Measurements from ENCODE around the gene TRIM22.
"Not testable (repeated sequence)": the region's sequence is repeated elsewhere in the genome, so short reads cannot be mapped to it uniquely, and the experiment has no call there.

The TRIM22 gene, protein sequence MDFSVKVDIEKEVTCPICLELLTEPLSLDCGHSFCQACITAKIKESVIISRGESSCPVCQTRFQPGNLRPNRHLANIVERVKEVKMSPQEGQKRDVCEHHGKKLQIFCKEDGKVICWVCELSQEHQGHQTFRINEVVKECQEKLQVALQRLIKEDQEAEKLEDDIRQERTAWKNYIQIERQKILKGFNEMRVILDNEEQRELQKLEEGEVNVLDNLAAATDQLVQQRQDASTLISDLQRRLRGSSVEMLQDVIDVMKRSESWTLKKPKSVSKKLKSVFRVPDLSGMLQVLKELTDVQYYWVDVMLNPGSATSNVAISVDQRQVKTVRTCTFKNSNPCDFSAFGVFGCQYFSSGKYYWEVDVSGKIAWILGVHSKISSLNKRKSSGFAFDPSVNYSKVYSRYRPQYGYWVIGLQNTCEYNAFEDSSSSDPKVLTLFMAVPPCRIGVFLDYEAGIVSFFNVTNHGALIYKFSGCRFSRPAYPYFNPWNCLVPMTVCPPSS

DNA sequence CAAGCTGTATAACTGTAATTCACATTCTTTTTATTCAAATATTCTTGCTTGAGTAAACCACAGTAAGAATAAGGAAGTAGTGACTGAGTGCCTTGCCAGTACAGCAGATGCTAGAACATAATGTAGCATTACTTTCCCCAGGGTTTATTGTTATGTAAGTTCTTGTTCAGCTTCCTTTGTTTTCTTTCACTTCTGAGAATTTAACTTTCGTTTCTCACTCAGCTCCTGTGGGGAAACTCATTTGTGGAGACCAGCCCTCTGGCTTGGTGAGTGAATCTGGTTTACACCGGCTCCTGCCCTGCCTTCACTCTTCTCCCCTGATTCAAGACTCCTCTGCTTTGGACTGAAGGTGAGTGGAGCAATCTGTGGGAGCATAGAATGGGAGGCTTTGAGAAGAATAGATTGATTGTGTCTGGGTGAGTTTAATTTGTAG, at the start of gene TRIM22:
Gene TRIM22 (plus strand): TSS at position 240 of the 433 bp plus-strand sequence. CDS start 6,443 bp downstream, outside the sequence.
- DNase-seq (ENCODE audit: low read depth): peak; percentile 31

DNA sequence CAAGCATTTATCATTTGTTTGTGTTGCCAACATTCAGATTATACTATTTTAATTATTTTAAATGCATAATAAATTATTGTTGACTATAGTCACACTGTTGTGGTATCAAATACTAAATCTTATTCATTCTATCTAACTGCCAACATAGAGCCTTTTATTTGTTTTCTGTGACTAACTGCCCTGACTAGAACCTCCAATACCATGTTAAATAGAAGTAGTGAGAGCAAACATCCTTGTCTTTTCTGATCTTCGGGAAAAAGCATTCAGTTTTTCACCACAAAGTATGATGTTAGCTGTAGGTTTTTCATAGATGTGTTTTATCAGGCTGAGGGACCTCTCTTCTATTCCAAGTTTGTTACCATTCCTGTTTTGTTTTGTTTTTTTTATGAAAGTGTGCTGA, 49.6 kb upstream of the TRIM22 start:
- no peak for DNase-seq (ENCODE audit: low read depth)

DNA sequence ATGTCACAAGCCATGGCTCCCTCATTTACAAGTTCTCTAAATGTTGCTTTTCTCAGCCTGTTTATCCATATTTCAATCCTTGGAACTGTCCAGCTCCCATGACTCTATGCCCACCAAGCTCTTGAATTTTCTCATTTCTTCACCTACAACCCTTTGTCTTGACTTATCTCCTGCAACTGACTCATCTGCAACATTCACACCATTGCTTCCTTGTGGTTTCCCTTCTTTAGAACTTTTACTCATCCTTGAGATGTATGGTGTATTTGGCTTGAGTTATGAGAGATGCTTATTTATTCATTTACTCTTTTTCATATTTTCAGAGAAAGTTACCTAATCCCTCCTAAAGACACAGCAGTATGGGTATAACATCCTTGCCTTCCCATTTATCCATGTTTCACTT, 46.0 kb upstream of the TRIM22 start:
- no peak for DNase-seq (ENCODE audit: low read depth)

DNA sequence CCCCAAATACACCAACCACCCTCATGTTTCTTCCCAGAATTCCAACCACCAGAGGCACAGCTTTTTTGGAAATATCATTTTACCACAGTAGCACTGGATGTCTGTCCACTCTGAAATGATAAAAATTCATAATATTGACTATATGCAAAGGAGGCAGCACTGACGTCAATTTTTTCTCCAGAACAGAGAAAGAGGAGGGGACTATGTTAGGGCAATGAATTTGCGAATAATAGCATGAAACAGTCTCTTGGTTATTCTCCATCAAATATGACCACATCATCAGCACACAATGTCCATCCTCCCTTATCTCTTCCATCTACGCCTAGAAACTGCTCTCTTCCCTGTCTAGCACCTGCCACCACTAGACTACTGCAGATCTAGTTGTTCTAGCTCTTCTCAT, 43.5 kb upstream of the TRIM22 start:
- no peak for DNase-seq (ENCODE audit: low read depth)

DNA sequence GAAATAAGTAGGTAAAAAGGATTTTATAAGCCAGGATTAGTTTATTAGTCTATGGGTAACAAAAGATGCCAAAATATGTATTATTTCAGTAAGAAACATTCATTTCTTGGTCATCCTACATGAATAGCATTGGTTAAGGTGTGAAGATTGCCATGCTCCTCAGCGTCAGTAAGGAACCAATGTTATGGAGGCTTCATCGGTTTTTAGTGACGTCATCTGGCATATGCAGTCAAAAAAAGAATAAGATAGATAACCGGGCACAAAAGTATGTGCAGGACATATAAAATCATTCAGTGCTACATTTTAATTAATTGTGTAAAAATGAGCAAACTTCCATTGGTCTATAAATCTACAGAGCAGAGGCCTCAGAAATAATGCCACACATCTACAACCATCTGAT, 34.1 kb upstream of the TRIM22 start:
- DNase-seq (ENCODE audit: low read depth): no peak

DNA sequence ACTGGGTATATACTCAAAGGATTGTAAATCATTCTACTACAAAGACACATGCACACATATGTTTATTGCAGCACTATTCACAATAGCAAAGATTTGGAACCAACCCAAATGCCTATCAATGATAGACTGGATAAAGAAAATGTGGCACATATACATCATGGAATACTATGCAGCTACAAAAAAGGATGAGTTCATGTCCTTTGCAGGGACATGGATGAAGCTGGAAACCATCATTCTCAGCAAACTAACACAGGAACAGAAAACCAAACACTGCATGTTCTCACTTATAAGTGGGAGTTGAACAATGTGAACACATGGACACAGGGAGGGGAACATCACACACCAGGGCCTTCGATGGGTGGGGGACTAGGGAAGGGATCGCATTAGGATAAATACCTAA, 32.6 kb upstream of the TRIM22 start:
- DNase-seq (ENCODE audit: low read depth): not testable (repeated sequence)

DNA sequence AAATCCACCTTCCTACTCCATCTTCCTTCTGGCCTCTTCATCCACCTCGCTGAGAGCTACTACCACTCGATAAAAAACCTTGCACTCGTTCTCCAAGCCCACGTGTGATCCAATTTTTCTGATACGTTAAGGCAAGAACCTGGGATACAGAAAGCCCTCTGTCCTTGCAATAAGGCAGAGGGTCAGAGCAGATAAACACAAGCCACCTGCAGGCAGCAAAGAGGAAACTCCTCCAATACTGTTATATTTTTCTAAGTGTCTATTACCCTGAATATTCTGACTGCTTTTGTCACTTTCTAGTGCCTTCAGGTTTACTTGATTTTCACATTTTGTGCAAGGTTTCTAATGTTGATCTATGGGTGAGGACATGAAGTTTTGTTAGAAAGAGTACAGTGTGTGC, 31.3 kb upstream of the TRIM22 start:
- DNase-seq (ENCODE audit: low read depth): no peak

DNA sequence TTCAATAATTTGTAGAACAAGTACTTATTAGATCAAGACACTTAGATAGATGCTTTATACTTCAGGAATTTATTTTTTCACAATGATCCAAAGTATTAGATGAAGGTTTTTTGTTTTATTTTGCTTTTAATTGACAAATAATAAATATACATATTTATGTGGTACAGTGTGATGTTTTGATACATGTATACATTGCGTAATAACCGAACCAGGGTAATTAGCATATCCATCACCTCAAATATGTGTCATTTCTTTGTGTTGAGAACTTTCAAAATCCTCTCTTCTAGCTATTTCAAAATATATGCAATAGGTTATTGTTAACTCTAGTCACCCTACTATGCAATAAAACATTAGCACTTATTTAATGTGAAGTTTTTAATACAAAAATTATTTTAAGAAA, 26.1 kb upstream of the TRIM22 start:
- DNase-seq (ENCODE audit: low read depth): no peak

DNA sequence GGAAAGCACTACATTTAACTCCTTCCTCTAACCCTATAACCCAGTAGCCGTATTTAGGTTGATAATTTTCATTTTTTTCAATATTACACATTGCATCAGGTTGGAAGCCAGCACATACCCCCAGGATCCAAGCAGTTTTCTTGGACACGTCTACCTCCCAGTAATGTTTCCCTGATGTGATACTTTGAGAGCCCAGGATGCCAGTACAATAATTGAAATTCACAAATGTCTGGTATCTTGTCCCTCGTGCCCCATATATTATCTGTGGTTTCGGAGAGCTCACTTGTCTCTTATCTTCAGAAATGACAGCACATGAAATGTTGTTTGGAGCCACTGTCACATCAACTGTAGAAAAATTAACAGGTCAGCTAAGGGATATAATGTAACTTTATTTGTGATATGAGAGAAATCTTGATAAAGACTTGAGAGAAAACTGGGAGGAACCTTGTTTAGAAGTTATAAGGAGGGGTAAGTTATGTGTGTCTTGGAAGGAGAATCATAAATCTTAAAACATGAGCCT, 24.5 kb upstream of the TRIM22 start:
- no peak for DNase-seq (ENCODE audit: low read depth)

DNA sequence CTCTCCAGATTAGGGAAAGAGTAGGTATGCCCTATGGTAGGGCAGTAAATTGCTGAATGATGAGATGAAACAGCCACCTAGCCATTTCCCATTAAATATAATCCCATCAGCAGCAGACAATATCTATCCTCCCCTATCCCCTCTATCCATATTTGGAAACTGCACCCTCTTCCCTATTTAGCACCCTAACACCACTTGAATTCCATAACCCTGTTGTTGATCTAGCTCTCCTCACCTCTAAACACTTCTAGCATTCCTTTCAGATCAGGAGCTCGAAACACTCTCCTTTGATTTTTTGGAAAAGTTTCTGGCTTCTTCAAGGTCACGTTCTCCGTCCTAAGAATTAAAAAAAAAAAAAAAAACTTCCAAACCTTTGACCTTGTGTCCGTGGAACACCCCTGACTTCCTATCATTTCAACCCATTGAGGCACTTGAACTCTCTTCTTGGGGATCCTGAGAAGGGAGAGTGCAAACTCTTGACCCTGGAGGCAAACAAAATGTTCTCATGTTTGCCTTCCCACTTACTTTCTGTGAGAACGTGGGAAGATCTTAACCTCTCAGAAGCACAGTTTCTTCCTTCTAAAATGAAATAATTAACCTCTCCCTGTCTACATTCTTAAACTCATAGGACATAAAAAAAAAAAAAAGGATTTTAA, 23.7 kb upstream of the TRIM22 start:
- no peak for DNase-seq (ENCODE audit: low read depth)

DNA sequence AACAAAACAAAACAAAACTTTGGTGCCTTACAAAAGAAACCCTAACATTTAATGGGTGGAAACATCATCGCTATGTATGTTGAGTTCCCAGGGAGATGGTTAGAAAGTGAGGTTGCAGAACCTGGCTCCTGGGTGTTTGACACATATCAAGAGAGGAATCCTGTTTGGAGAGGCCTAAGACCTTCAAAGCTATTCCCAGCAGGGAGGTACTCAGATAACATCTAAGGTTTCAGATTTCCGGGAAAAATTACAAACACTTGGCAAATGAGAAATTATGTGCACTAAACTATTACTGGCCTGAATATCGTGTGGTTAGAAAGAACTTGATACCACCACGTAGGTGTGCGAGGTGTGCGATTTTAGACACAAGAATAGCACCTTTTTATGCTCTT, 23.2 kb upstream of the TRIM22 start:
- no peak for DNase-seq (ENCODE audit: low read depth)

DNA sequence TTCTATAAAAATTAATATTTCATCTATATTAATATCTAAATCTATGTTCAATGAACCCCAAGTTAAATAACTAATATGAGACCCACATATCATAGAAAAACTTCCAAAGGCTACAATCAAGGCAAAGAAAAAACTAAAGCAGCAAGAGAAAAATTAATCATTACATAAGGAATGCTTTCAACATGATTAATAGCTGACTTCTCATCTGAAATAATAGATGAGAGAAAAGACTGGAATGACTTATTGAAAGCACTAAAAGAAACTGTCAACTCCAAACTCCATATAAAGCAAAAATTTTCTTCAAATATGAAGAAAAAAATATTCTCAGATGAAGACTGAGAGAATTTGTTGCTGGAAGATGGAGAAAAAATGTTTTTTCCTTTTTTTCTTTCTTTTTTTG, 17.8 kb upstream of the TRIM22 start:
- DNase-seq (ENCODE audit: low read depth): no peak

DNA sequence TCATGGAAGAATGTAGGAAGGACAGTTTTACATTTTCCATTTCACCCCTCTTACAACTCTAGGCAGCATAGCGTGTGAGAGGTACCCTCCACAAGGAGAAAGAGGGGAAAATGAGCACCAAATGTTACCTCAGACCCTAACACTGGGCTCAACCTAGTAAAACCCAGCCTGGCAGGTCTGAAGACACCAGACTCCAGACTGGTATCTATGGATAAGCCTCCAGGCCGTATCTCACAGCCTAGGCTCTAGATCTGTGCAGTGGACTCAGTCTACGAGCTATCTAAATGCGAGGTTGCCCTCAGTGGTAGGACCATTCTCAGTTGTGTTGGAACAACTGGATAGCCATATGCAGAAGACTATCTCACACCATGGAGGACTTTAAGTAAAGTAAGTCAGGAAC, 15.2 kb upstream of the TRIM22 start:
- DNase-seq (ENCODE audit: low read depth): no peak

DNA sequence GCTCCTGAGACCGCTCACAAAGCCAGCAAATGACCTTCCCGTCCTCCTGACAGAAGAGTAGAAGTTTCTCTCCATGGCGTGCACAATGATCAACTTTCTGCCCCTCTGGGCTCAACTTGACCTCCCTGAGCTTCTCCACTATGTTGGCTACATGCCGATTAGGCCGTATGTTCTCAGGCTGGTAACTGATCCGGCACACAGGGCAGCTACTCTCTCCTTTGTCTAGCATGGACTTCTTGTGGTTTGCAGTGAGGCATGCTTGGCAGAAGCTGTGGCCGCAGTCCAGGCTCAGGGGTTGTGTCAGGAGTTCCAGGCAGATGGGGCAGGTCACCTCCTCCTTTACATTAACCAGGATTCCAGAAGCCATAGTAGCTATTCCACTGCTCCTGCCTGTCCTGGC, 9.8 kb upstream of the TRIM22 start:
- DNase-seq (ENCODE audit: low read depth): no peak

DNA sequence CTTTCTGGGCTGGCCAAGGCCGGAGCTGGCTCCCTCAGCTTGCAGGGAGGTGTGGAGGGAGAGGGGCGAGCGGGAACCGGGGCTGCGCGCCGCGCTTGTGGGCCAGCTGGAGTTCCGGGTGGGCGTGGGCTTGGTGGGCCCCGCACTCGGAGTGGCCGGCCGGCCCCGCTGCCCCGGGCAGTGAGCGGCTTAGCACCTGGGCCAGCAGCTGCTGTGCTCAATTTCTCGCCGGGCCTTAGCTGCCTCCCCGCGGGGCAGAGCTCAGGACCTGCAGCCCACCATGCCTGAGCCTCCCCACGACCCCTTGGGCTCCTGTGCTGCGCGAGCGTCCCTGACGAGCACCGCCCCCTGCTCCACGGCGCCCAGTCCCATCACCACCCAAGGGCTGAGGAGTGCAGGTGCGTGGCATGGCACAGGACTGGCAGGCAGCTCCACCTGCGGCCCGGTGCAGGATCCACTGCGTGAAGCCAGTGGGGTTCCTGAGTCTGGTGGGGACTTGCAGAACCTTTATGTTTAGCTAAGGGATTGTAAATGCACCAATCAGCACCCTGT, 6.6 kb upstream of the TRIM22 start:
- not testable (repeated sequence) for DNase-seq (ENCODE audit: low read depth)

DNA sequence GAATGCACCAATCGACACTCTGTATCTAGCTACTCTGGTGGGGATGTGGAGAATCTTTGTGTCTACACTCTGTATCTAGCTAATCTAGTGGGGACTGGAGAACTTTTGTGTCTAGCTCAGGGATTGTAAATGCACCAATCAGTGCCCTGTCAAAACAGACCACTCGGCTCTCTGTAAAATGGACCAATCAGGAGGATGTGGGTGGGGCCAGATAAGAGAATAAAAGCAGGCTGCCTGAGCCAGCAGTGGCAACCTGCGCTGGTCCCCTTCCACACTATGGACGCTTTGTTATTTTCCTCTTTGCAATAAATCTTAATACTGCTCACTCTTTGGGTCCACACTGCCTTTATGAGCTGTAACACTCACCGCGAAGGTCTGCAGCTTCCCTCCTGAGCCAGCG, 6.0 kb upstream of the TRIM22 start:
- peak; percentile 12 for DNase-seq (ENCODE audit: low read depth)

DNA sequence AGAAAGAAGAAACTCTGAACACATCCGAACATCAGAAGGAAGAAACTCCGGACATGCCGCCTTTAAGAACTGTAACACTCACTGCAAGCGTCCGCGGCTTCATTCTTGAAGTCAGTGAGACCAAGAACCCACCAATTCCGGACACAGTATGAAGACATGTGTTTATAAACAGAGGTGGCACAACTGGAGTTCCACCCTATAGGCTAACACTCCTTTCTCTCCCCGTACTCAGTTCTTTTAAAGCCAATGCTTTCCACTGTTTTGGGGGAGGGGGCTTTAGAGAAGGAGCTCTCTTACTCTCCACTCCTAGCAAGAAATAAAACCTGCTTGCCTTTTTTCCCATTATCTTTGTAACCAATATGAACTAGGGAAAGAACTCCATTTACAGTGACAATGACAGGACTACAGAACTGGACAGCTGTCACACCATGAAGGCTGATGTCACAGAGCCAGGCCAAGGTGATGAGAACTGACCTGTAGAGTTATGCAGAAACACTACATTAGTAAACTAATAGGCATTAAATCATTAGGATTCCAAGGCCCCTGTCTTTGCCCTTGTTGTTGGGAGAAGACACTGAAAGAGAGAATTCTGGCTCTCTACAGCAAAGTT, 5.4 kb upstream of the TRIM22 start:
- no peak for DNase-seq (ENCODE audit: low read depth)

DNA sequence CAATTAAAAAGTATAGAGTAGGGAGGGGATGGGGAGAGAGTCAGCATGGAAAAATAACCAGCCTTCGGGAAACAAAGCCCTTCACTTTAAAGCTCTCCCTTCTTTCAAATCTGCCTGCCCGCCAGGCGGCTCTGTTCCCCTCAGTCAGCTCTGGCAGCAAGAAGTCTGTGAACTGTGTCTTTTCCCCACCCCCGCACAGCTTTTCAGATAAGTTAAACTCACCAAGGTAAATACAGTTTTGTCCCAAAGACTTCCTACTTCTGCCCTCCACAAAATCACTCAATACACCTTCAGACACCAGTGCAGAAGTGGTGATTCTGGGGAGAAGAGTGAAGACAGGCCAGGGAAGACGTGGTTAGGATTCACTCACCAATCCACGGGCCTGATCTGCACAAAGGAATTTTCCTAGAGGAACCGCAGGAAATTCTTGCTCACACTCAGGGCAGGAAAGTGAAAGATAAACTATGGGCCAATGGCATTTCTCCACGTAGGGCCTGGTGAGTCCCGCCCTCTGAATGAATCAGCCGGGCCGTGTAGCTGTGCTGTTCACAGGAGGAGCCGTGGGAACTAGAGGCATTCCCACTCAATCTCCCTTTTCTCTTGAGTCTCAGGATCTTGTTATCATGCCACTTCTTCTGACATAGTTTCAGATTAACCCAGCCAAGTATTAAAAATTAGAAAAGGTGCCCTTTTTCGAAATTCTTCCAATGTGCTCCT, 4.8 kb upstream of the TRIM22 start, which contains the start of gene TRIM5:
Gene TRIM5 (minus strand): TSS at position 429 of the 717 bp plus-strand sequence. CDS start 4,897 bp downstream, outside the sequence.
- peak; percentile 70 for DNase-seq (ENCODE audit: low read depth)

DNA sequence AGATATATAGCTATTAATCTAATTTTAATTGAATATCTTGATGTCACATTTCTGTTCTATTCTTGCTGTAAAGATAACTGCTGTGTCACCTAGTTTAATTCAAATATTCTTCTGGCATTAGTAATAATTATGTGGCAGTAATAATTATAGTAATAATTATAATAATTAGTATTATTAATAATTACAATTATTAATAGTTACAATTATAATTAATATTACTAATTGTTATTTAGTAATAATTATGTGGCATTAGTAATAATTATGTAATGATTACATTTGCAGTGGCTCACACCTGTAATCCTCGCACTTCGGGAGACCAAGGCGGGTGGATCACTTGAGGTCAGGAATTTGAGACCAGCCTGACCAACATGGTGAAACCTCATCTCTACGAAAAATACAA, 3.2 kb upstream of the TRIM22 start:
- no peak for DNase-seq (ENCODE audit: low read depth)

DNA sequence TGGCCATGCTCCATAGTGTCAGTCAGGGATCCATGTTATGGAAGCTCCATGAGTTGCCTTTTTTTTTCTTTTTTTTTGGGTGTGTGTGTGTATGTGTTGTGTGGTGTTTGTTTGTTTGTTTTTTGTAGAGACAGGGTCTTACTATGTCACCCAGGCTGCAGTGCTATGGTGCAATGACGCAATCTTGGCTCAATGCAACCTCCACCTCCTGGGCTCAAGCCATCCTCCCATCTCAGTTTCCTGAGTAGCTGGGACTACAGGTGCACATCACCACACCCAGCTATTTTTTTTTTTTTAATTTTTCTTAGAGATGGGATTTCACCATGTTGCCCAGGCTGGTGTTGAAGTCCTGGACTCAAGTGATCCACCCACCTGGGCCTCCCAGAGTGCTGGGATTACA, 1.1 kb upstream of the TRIM22 start:
- DNase-seq (ENCODE audit: low read depth): no peak

DNA sequence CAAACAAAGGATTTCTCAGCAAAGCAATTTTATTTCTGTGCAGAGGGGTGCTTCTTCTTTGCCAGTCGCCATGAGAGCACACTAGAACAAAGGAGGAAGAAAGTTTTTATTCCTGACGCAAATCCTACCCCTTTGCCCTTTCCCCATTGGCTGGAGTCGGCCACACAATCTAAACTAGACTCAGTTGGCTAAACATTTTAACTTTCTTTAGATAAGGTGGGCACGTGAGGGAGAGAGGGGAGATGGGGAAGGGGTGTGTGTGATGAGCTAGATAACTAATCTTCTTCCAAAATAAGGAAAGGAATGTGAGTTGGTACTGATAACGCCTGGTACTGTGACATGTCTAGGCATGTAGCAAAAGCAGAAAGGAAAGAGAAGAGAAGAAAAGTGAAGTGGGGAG, 626 bp downstream of the TRIM22 start:
- DNase-seq (ENCODE audit: low read depth): no peak

DNA sequence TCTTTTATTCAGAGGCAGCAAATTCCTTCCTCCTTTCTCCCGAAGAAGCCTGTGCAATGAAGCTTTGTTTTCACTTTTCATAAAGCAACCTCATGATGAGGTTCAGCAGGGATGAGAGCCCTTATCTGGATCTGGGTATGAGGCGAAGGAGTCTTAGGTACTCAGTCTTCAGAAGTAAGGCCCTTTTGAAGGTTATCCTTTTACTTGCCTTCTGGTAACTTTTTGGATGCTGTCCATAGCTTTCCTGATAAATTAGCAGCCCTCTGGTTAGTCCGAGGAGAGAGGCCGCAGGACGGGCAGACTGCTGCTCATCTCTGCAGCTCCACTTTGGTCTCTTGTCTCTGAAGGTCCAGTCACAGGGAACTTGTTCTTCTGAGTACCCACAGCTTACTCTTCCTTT, 1.1 kb downstream of the TRIM22 start:
- DNase-seq (ENCODE audit: low read depth): no peak
